ENCODE measurements around the gene MICU2. TPM values are rescaled to one million over a fixed set of nuclear protein-coding genes. Genes with fewer than 3 reads are reported as not detected.

MICU2 gene
- total and polyA plus RNA-seq, 10 of the 15 experiments (the other 5 are each of a cell fraction or from before 2014, with no cell fraction given), result 17.7 to 56.6 (median 43.8) TPM

GRCh38 chr13:21583478-21583877 is 20.5 kb downstream of the MICU2 start (continued):
- TF ChIP-seq MEF2B (IDR thresholded peaks at IDR 0.05; ENCODE audit: partially characterized antibody, poor library complexity, severe bottlenecking) (no peak), PBX3 (IDR thresholded peaks at IDR 0.05; ENCODE audit: insufficient replicate concordance, low read depth, low read length) (no peak), CREB1 (IDR thresholded peaks at IDR 0.05; ENCODE audit: low read depth) (no peak)

GRCh38 chr13:21580736-21581135 is 23.2 kb downstream of the MICU2 start:
- Histone ChIP-seq H3K36me3 (ENCODE audit: control insufficient read depth in 2 of 2, insufficient read depth in 2 of 2, low read length in 1 of 2) (0 out of 4 replicates have a peak, but pooled peaks cover 0 to 2% of the 10 kb centered on the region in 2 experiments), H3K9me3 (replicated peaks; ENCODE audit: control insufficient read depth, insufficient read depth, low read length) (peaks cover 8% of the 10 kb centered on the region), H3K79me2 (ENCODE audit: control insufficient read depth, insufficient read depth, low read length) (peaks cover 4% of the 10 kb centered on the region), H3K9ac (ENCODE audit: control insufficient read depth, insufficient read depth, low read length) (no peak overlapping the region), H3K4me2 (ENCODE audit: control insufficient read depth, insufficient read depth) (no peak overlapping the region; the same call in none of the 2 replicates), H3K4me3 (no peak overlapping the region), H3K27me3 (replicated peaks in 1 of 2; ENCODE audit: control insufficient read depth in 2 of 2, insufficient read depth in 2 of 2, low read length in 1 of 2) (no peaks in the 10 kb centered on the region), H2AFZ (ENCODE audit: control insufficient read depth, low read depth, low read length) (no peak overlapping the region), H3K27ac (ENCODE audit: control insufficient read depth, insufficient read depth) (no peak overlapping the region), H4K20me1 (ENCODE audit: control insufficient read depth, insufficient read depth) (no peaks in the 10 kb centered on the region), H3K4me1 (ENCODE audit: control insufficient read depth, insufficient read depth, low read length) (peaks cover 4% of the 10 kb centered on the region)
- ATAC-seq (no peak), FAIRE-seq (no peak), DNase-seq (ENCODE audit: low read depth, low spot score) (no peak)
- intact Hi-C loops (cut with micrococcal nuclease; ENCODE audit: unreplicated experiment) (no loop called here), in situ Hi-C loops (cut with MboI) (no loop called here)
- TF ChIP-seq ASH2L (IDR thresholded peaks at IDR 0.05; ENCODE audit: borderline replicate concordance, low read depth) (no peak), SIN3A (IDR thresholded peaks at IDR 0.05; ENCODE audit: low read depth, low read length) (no peak), ZBED1 (IDR thresholded peaks at IDR 0.05; ENCODE audit: borderline replicate concordance) (no peak), MTA2 (IDR thresholded peaks at IDR 0.05; ENCODE audit: low read depth) (no peak), KLF5 (IDR thresholded peaks at IDR 0.05; ENCODE audit: partially characterized antibody) (no peak), LARP7 (IDR thresholded peaks at IDR 0.05) (no peak), MYB (IDR thresholded peaks at IDR 0.05; ENCODE audit: borderline replicate concordance, low read depth, low read length) (no peak)
- ChIA-PET POLR2A (no interaction called here), CTCF (interaction anchor here (0.7 to 1.1 kb wide), 3 partner anchors 8 to 45 kb away, joined by 3 read pairs; no protein-coding TSS in a partner anchor), RAD21 (ENCODE audit: unreplicated experiment) (interaction anchor here (1.1 kb wide), 1 partner anchor 23 kb away, joined by 3 read pairs; the partner anchor contains the start of gene MICU2), SMC1A (ENCODE audit: uncharacterized antibody, unreplicated experiment) (interaction anchor here (1.0 to 1.3 kb wide), 2 partner anchors 19 to 24 kb away, joined by 3 read pairs; partner anchors contain the start of gene MICU2)
- no TSS peak for BruUV-seq (replicated peaks)

All from GM12878 (cell line).